ENCODE results near the gene BCL2L1.

The BCL2L1 gene

DNA sequence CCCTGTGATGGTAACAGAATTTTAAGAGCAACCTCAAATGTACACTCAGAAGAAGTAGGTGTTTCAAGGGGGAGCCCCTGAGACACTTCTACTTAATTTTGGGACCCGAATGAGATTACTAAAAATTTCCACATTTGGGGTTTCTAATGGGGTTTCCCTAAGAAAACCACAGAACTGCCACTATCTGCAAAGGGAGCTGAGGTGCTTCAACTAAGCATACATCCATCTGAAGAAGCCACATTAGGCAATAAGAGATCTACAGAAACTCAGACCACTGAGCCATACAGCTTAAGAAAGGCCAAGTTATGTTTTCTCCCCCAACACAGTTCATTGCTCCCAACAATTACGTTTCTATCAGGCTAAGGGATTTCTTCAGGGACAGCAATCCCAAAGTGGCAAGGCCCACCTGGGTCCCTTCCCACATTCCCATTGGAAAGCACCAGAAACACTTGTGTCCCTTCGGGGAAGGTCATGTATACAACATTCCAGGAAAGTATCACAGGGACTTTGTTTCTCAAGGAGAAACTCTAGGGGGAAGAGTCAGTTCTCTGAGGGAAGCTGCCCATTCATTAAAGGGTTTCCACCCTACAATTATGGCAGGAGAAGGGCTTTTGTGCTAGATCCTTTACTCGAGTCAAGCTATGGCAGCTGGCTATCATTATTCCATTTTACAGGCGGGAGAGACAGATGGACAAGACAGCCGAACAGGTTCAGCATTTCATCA lies 5.0 kb downstream of the BCL2L1 start:
- peak overlapping the region; percentile 96 for H3K4me3 Mint-ChIP-seq
- H3K27ac Mint-ChIP-seq = peak overlapping the region; percentile 99
- peaks cover 63% of the 10 kb centered on the region for H3K36me3 Mint-ChIP-seq
- H3K27me3 Mint-ChIP-seq = no peaks in the 10 kb centered on the region
- no peaks in the 10 kb centered on the region for H3K9me3 Mint-ChIP-seq (ENCODE audit: low read depth)
- peaks cover 59% of the 10 kb centered on the region for H3K4me1 Mint-ChIP-seq (ENCODE audit: low read depth)

DNA sequence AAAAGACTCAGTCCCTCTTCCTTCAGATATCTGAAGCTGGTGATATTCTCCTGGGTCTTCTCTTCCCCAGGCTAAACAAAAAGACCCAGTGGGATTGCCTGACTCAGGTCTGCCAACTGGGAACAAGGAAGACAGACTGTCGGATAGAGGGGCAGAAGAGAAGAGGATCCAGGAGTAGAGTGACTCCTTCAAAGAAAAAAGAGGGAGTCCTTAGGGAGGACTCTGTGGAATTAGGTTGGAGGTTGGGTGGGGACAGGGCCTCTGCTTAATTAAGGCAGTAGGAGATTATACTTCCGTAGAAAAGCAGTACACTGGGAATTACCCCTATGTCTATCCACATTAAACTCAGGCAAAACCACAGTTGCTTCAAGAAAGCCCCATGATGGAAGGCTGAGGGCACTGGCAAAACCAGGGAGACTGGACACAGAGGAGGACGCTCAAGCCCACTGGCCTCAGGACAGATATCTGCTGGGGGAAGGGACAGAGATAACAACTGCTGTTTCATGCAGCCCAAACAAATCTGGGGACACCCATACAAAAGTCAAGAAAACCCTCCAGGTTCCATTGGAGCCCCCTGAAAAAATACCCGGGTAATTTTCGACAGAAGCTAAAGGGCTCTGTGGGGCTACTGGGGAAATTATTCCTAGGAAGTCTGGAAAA lies 5.7 kb downstream of the BCL2L1 start:
- Mint-ChIP-seq H3K36me3 (peaks cover 62% of the 10 kb centered on the region), H3K9me3 (ENCODE audit: low read depth) (no peaks in the 10 kb centered on the region), H3K27ac (peak overlapping the region; percentile 99), H3K4me1 (ENCODE audit: low read depth) (peaks cover 65% of the 10 kb centered on the region), H3K4me3 (peak overlapping the region; percentile 96), H3K27me3 (no peaks in the 10 kb centered on the region)

DNA sequence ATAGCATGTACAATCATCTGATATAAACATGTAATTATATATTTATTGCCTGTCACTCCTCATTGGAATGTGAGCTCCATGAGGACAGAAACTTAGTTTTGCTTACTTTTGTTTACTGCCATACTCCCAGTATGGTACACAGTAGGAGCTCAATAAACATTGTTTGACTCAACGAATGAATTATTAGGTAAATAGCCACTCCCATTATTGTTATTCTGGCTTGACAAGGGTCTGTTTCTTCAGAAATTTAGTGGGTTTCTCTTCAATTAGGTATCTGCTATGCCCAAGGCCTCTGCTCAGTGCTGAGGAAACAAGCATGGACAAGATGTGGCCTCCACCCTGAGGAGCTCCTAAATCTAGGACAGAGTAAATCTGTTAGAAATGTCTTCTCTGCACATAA lies 6.3 kb downstream of the BCL2L1 start:
- no peaks in the 10 kb centered on the region for H3K9me3 Mint-ChIP-seq (ENCODE audit: low read depth)
- H3K4me3 Mint-ChIP-seq = peak overlapping the region; percentile 96
- peaks cover 58% of the 10 kb centered on the region for H3K36me3 Mint-ChIP-seq
- H3K27ac Mint-ChIP-seq = peak overlapping the region; percentile 99
- no peaks in the 10 kb centered on the region for H3K27me3 Mint-ChIP-seq
- peaks cover 71% of the 10 kb centered on the region for H3K4me1 Mint-ChIP-seq (ENCODE audit: low read depth)

DNA sequence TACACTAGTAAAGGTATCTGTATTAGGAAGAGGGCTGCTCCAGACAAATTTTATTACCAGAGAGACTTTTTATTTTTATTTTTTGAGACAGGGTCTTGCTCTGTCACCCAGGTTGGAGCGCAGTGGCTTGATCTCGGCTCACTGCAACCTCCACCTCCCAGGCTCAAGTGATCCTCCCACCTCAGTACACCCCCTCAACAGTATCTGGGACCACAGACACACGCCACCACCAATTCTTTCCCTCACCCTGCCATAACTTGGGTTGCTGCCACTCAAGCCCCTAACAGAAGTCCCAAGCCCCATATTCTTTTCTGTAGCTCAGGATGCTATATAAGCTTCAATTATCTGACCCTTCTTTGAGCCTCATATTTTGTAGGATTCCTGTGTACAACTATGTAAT lies 6.9 kb downstream of the BCL2L1 start:
- peak overlapping the region; percentile 96 for H3K4me3 Mint-ChIP-seq
- peaks cover 59% of the 10 kb centered on the region for H3K36me3 Mint-ChIP-seq
- no peaks in the 10 kb centered on the region for H3K9me3 Mint-ChIP-seq (ENCODE audit: low read depth)
- H3K27me3 Mint-ChIP-seq = no peaks in the 10 kb centered on the region
- peaks cover 77% of the 10 kb centered on the region for H3K4me1 Mint-ChIP-seq (ENCODE audit: low read depth)
- peak overlapping the region; percentile 99 for H3K27ac Mint-ChIP-seq

- H3K27ac Mint-ChIP-seq = peak overlapping the region; percentile 99
- peak overlapping the region; percentile 96 for H3K4me3 Mint-ChIP-seq
- H3K27me3 Mint-ChIP-seq = no peaks in the 10 kb centered on the region
- no peaks in the 10 kb centered on the region for H3K9me3 Mint-ChIP-seq (ENCODE audit: low read depth)
- H3K4me1 Mint-ChIP-seq (ENCODE audit: low read depth) = peaks cover 83% of the 10 kb centered on the region
- peaks cover 47% of the 10 kb centered on the region for H3K36me3 Mint-ChIP-seq
Measured at GRCh38 chr20:31713312-31714273, 9.1 kb downstream of the BCL2L1 start.

DNA sequence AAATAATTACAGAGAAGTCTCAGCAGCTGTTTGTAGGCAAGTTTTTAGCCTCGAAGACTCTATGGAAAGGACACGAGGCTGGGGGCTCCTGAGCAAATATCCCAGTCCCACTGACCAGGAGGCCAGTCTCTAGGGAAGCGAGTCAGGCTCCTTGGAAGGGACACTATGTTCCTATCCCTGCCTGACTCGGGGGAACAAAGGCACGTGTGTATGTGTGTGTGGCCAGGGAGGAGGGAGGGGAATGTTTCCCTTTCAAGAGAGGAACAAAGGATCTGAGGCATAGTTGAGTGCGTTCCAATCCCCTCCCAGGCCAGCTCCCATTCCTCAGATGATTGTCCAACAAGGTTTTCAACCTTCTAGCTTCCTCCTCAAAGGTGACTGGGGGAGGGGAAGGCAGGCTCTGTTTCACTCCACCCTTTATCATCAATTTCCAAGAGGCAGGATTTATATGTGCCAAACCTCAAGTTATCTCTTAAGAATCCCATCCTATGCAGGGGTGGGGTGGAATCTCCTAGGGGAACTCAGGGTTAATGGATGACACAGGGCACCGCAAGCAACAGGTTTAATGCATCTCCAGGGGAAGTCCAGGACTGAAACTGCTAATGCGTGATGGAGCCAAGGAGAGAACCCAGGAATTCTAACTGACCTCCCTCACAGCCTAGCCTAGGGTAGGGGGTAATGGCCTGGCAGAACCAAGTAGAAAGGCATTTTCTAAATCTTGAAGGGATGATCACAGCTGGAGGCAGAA lies 9.9 kb downstream of the BCL2L1 start:
- Mint-ChIP-seq H3K4me1 (ENCODE audit: low read depth) (peaks cover 84% of the 10 kb centered on the region), H3K9me3 (ENCODE audit: low read depth) (no peaks in the 10 kb centered on the region), H3K36me3 (peaks cover 44% of the 10 kb centered on the region), H3K27ac (peak overlapping the region; percentile 99), H3K27me3 (no peaks in the 10 kb centered on the region), H3K4me3 (peak overlapping the region; percentile 96)

DNA sequence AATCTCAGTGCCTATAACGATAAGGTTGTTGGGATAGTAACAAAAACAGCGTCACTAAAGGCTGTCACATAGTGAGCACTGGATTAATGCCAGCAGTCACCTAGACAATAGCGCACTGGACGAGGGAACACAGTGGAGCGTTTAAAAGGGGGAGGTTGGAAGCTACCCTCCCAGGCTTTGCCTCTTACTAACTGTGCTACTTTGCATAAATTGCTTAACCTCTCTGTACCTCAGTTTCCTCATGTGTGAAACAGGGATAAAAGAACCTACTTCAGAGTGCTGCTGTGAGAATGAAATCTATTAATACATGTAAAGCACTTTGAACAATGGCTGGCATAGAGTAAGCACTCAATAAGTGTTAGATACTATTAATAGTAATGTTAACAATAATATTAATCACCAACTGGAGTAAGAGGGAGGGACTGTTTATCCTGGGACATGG lies 10.5 kb downstream of the BCL2L1 start:
- Mint-ChIP-seq H3K27me3 (no peaks in the 10 kb centered on the region), H3K4me3 (peak overlapping the region; percentile 96), H3K27ac (peak overlapping the region; percentile 99), H3K36me3 (peaks cover 39% of the 10 kb centered on the region), H3K4me1 (ENCODE audit: low read depth) (peaks cover 82% of the 10 kb centered on the region), H3K9me3 (ENCODE audit: low read depth) (no peaks in the 10 kb centered on the region)

DNA sequence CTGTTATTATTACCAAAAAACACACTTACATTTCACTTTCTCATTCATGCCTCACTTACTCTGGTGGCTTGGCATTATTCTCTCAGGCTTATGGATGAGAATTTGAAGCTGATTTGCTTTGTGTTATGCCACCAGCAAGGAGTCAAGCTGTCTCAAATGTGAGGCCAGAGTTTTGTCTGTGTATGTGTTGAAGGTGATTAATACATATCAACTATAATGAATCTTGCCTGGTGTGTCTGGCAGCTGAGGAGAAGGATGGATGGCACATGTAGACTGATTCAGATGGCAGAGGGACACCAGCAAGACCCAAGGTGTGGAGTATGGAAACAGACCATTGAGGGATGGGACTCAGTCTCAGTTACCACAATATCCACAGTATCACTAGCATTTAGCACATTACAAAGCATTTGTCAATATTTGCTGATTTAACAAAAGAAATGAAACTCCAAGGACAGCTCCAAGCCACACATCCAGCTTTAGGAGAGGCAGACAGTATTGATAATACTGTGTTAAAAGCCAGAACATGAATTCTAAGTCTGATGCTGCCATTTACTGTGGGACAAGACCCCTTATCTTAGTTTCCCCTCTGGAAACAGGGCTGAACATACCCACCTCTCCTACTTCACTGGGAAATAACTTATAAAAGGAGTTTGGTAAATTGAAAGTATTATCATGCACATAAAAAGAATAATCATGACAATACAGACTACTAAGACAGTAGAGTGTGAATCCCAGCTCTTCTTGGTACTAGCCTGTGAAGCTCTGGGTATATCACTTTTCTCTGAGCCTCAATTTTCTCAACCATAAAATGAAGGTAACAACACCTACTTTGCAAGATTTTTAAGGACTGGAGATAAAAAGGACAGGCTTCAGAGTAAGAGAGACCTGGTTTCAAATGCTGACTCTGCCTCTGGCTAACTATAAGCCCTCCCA lies 11.2 kb downstream of the BCL2L1 start:
- peak overlapping the region; percentile 96 for H3K4me3 Mint-ChIP-seq
- H3K36me3 Mint-ChIP-seq = peaks cover 41% of the 10 kb centered on the region
- H3K9me3 Mint-ChIP-seq (ENCODE audit: low read depth) = no peaks in the 10 kb centered on the region
- peak overlapping the region; percentile 99 for H3K27ac Mint-ChIP-seq
- H3K4me1 Mint-ChIP-seq (ENCODE audit: low read depth) = peaks cover 83% of the 10 kb centered on the region
- no peaks in the 10 kb centered on the region for H3K27me3 Mint-ChIP-seq

GRCh38 chr20:31710423-31711108 lies 12.1 kb downstream of the BCL2L1 start:
- H3K4me3 Mint-ChIP-seq = peak overlapping the region; percentile 96
- H3K36me3 Mint-ChIP-seq = peaks cover 37% of the 10 kb centered on the region
- no peaks in the 10 kb centered on the region for H3K9me3 Mint-ChIP-seq (ENCODE audit: low read depth)
- peaks cover 83% of the 10 kb centered on the region for H3K4me1 Mint-ChIP-seq (ENCODE audit: low read depth)
- H3K27ac Mint-ChIP-seq = peak overlapping the region; percentile 99
- H3K27me3 Mint-ChIP-seq = no peaks in the 10 kb centered on the region

- Mint-ChIP-seq H3K4me3 (peak overlapping the region; percentile 11), H3K4me1 (ENCODE audit: low read depth) (peaks cover 80% of the 10 kb centered on the region), H3K36me3 (peaks cover 37% of the 10 kb centered on the region), H3K27ac (peak overlapping the region; percentile 81), H3K27me3 (no peaks in the 10 kb centered on the region), H3K9me3 (ENCODE audit: low read depth) (no peaks in the 10 kb centered on the region)
Measured at GRCh38 chr20:31709939-31710338, 12.7 kb downstream of the BCL2L1 start.

DNA sequence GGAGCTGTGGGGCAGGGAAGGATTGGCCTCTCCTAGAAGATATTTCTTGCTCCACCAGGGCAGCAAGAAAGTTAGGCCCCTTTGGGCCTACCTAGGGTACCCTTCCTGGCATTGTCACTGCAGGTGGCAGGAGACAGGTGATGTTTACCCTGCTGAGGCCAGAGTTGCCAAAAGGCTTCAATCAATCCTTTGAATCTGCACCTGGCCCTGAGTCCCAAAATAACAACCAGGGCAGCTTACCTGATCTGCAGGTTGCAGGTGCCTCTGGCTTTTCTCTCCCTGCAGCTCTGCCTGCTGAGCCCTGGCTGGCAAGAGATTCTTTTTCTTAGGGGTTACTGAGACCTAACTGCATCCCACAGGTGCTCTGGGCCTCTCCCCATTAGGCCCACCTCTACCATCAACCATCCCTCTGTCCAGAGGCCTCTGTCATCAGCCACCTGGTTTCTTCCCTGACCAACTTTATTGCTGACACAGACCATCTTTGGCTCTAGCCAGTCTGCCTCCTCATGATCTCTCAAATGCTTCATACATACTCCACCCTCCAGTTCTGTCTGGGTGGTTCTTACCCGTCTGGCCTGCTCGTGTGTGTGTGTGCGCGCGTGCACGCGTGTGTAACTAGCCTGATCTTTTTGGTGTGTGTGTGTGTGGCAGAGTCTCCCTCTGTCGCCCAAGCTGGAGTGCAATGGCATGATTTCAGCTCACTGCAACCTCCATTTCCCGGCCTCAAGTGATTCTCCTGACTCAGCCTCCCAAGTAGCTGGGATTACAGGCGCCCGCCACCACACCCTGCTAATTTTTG lies 13.7 kb downstream of the BCL2L1 start:
- Mint-ChIP-seq H3K4me1 (ENCODE audit: low read depth) (peaks cover 74% of the 10 kb centered on the region), H3K9me3 (ENCODE audit: low read depth) (no peaks in the 10 kb centered on the region), H3K36me3 (peaks cover 33% of the 10 kb centered on the region), H3K4me3 (peak overlapping the region; percentile 52), H3K27ac (peak overlapping the region; percentile 5), H3K27me3 (no peaks in the 10 kb centered on the region)

- Mint-ChIP-seq H3K4me1 (ENCODE audit: low read depth) (peaks cover 67% of the 10 kb centered on the region), H3K9me3 (ENCODE audit: low read depth) (no peaks in the 10 kb centered on the region), H3K27ac (peak overlapping the region; percentile 41), H3K36me3 (peaks cover 30% of the 10 kb centered on the region), H3K4me3 (no peak overlapping the region), H3K27me3 (no peaks in the 10 kb centered on the region)
Measured at GRCh38 chr20:31707994-31708735, 14.5 kb downstream of the BCL2L1 start.

Data from activated naive CD8-positive, alpha-beta T cell (primary cell).